ENCODE measurements around the gene PARM1.

PARM1 gene

GRCh38 chr4:74932832-74933561 lies at the start of gene PARM1:
Gene PARM1, plus strand, starts transcription at chr4:74933116. Its CDS starts 212 bp downstream, at chr4:74933328.
- in situ Hi-C loops (cut with MboI; ENCODE audit: low sequenced_read_pairs) = no loop called here
- H3K4me1 ChIP-seq = peaks cover 8% of the 10 kb centered on the region
- H3K4me3 ChIP-seq = peak within 1 kb of the TSS; percentile 67
- H3K9me3 ChIP-seq = no peaks in the 10 kb centered on the region
- DNase-seq (ENCODE audit: low spot score in 2 of 2) = peak; percentile 84 to 96
- no peaks in the 10 kb centered on the region for H3K27me3 ChIP-seq (ENCODE audit: low read depth)
- no peaks in the 10 kb centered on the region for H3K36me3 ChIP-seq (replicated peaks)

GRCh38 chr4:74884266-74884665 lies 48.6 kb upstream of the PARM1 start:
- Histone ChIP-seq H3K4me3 (no peak overlapping the region), H3K27me3 (ENCODE audit: low read depth) (no peaks in the 10 kb centered on the region), H3K9me3 (no peaks in the 10 kb centered on the region; the same call in 1 of the 2 replicates), H3K36me3 (replicated peaks) (no peaks in the 10 kb centered on the region), H3K4me1 (no peaks in the 10 kb centered on the region)
- in situ Hi-C loops (cut with MboI; ENCODE audit: low sequenced_read_pairs) = loop anchor here (25.0 kb wide), 2 partner anchors 403 to 603 kb away; no protein-coding TSS in a partner anchor
- DNase-seq (ENCODE audit: low spot score in 2 of 2) = no peak

- no peak overlapping the region for H3K4me3 ChIP-seq
- no peaks in the 10 kb centered on the region for H3K4me1 ChIP-seq
- DNase-seq (ENCODE audit: low spot score in 2 of 2) = no peak
- H3K9me3 ChIP-seq = no peaks in the 10 kb centered on the region; the same call in 1 of the 2 replicates
- H3K36me3 ChIP-seq (replicated peaks) = no peaks in the 10 kb centered on the region
- in situ Hi-C loops (cut with MboI; ENCODE audit: low sequenced_read_pairs) = loop anchor here (25.0 kb wide), 2 partner anchors 401 to 601 kb away; no protein-coding TSS in a partner anchor
- no peaks in the 10 kb centered on the region for H3K27me3 ChIP-seq (ENCODE audit: low read depth)
These were observed 46.4 kb upstream of the PARM1 start for GRCh38 chr4:74886484-74886883.

GRCh38 chr4:74890341-74890740 lies 42.6 kb upstream of the PARM1 start:
- H3K4me1 ChIP-seq = no peaks in the 10 kb centered on the region
- H3K36me3 ChIP-seq (replicated peaks) = no peaks in the 10 kb centered on the region
- in situ Hi-C loops (cut with MboI; ENCODE audit: low sequenced_read_pairs) = loop anchor here (25.0 kb wide), 2 partner anchors 397 to 597 kb away; no protein-coding TSS in a partner anchor
- no peak overlapping the region for H3K4me3 ChIP-seq
- no peak for DNase-seq (ENCODE audit: low spot score in 2 of 2)
- no peaks in the 10 kb centered on the region for H3K27me3 ChIP-seq (ENCODE audit: low read depth)
- no peaks in the 10 kb centered on the region; the same call in 1 of the 2 replicates for H3K9me3 ChIP-seq

GRCh38 chr4:74891037-74891436 lies 41.9 kb upstream of the PARM1 start:
- H3K4me3 ChIP-seq = no peak overlapping the region
- no peak for DNase-seq (ENCODE audit: low spot score in 2 of 2)

GRCh38 chr4:74893171-74893570 lies 39.7 kb upstream of the PARM1 start:
- in situ Hi-C loops (cut with MboI; ENCODE audit: low sequenced_read_pairs) = loop anchor here (25.0 kb wide), 2 partner anchors 394 to 594 kb away; no protein-coding TSS in a partner anchor

More at GRCh38 chr4:74891037-74891436, 41.9 kb upstream of the PARM1 start:
- H3K9me3 ChIP-seq = no peaks in the 10 kb centered on the region; the same call in 1 of the 2 replicates
- H3K27me3 ChIP-seq (ENCODE audit: low read depth) = no peaks in the 10 kb centered on the region
- H3K4me1 ChIP-seq = no peaks in the 10 kb centered on the region
- no peaks in the 10 kb centered on the region for H3K36me3 ChIP-seq (replicated peaks)
- in situ Hi-C loops (cut with MboI; ENCODE audit: low sequenced_read_pairs) = loop anchor here (25.0 kb wide), 2 partner anchors 396 to 596 kb away; no protein-coding TSS in a partner anchor

GRCh38 chr4:74896595-74896994 lies 36.3 kb upstream of the PARM1 start:
- DNase-seq (ENCODE audit: low spot score in 2 of 2) = no peak
- Histone ChIP-seq H3K36me3 (replicated peaks) (no peaks in the 10 kb centered on the region), H3K4me3 (no peak overlapping the region), H3K4me1 (no peaks in the 10 kb centered on the region), H3K9me3 (no peaks in the 10 kb centered on the region), H3K27me3 (ENCODE audit: low read depth) (no peaks in the 10 kb centered on the region; the same call in 1 of the 2 replicates)
- in situ Hi-C loops (cut with MboI; ENCODE audit: low sequenced_read_pairs) = loop anchor here (25.0 kb wide), 2 partner anchors 391 to 591 kb away; no protein-coding TSS in a partner anchor

More at GRCh38 chr4:74893171-74893570, 39.7 kb upstream of the PARM1 start:
- DNase-seq (ENCODE audit: low spot score in 2 of 2) = no peak
- Histone ChIP-seq H3K36me3 (replicated peaks) (no peaks in the 10 kb centered on the region), H3K4me3 (no peak overlapping the region), H3K9me3 (no peaks in the 10 kb centered on the region), H3K4me1 (no peaks in the 10 kb centered on the region), H3K27me3 (ENCODE audit: low read depth) (no peaks in the 10 kb centered on the region)

GRCh38 chr4:74897386-74897785 lies 35.5 kb upstream of the PARM1 start:
- no peak for DNase-seq (ENCODE audit: low spot score in 2 of 2)
- Histone ChIP-seq H3K4me3 (no peak overlapping the region), H3K36me3 (replicated peaks) (no peaks in the 10 kb centered on the region), H3K9me3 (no peaks in the 10 kb centered on the region), H3K27me3 (ENCODE audit: low read depth) (no peaks in the 10 kb centered on the region; the same call in 1 of the 2 replicates), H3K4me1 (no peaks in the 10 kb centered on the region)
- in situ Hi-C loops (cut with MboI; ENCODE audit: low sequenced_read_pairs) = loop anchor here (25.0 kb wide), 2 partner anchors 390 to 590 kb away; no protein-coding TSS in a partner anchor

GRCh38 chr4:74900862-74901261 lies 32.1 kb upstream of the PARM1 start:
- no peak overlapping the region for H3K4me3 ChIP-seq
- H3K9me3 ChIP-seq = no peaks in the 10 kb centered on the region
- no peaks in the 10 kb centered on the region; the same call in 1 of the 2 replicates for H3K27me3 ChIP-seq (ENCODE audit: low read depth)
- DNase-seq (ENCODE audit: low spot score in 2 of 2) = no peak
- H3K4me1 ChIP-seq = no peaks in the 10 kb centered on the region
- in situ Hi-C loops (cut with MboI; ENCODE audit: low sequenced_read_pairs) = no loop called here
- H3K36me3 ChIP-seq (replicated peaks) = no peaks in the 10 kb centered on the region

- in situ Hi-C loops (cut with MboI; ENCODE audit: low sequenced_read_pairs) = no loop called here
- Histone ChIP-seq H3K4me1 (no peaks in the 10 kb centered on the region), H3K36me3 (replicated peaks) (no peaks in the 10 kb centered on the region), H3K9me3 (no peaks in the 10 kb centered on the region), H3K27me3 (ENCODE audit: low read depth) (no peaks in the 10 kb centered on the region; the same call in 1 of the 2 replicates), H3K4me3 (no peak overlapping the region)
- no peak for DNase-seq (ENCODE audit: low spot score in 2 of 2)
These were observed 28.3 kb upstream of the PARM1 start for GRCh38 chr4:74904509-74905065.

GRCh38 chr4:74906771-74907170 lies 26.1 kb upstream of the PARM1 start:
- H3K27me3 ChIP-seq (ENCODE audit: low read depth) = no peaks in the 10 kb centered on the region
- no peaks in the 10 kb centered on the region for H3K9me3 ChIP-seq
- no peak for DNase-seq (ENCODE audit: low spot score in 2 of 2)
- in situ Hi-C loops (cut with MboI; ENCODE audit: low sequenced_read_pairs) = no loop called here
- no peaks in the 10 kb centered on the region for H3K36me3 ChIP-seq (replicated peaks)
- H3K4me1 ChIP-seq = no peaks in the 10 kb centered on the region
- H3K4me3 ChIP-seq = no peak overlapping the region

- in situ Hi-C loops (cut with MboI; ENCODE audit: low sequenced_read_pairs) = no loop called here
- Histone ChIP-seq H3K27me3 (ENCODE audit: low read depth) (no peaks in the 10 kb centered on the region), H3K36me3 (replicated peaks) (no peaks in the 10 kb centered on the region), H3K4me1 (no peaks in the 10 kb centered on the region), H3K9me3 (no peaks in the 10 kb centered on the region), H3K4me3 (no peak overlapping the region)
- DNase-seq (ENCODE audit: low spot score in 2 of 2) = no peak
These were observed 13.1 kb upstream of the PARM1 start for GRCh38 chr4:74919783-74920182.

- Histone ChIP-seq H3K4me3 (no peak overlapping the region), H3K27me3 (ENCODE audit: low read depth) (no peaks in the 10 kb centered on the region), H3K36me3 (replicated peaks) (no peaks in the 10 kb centered on the region), H3K4me1 (peaks cover 2% of the 10 kb centered on the region), H3K9me3 (no peaks in the 10 kb centered on the region)
- DNase-seq (ENCODE audit: low spot score in 2 of 2) = no peak
- in situ Hi-C loops (cut with MboI; ENCODE audit: low sequenced_read_pairs) = no loop called here
These were observed 12.2 kb upstream of the PARM1 start for GRCh38 chr4:74920704-74921103.

- in situ Hi-C loops (cut with MboI; ENCODE audit: low sequenced_read_pairs) = no loop called here
- H3K27me3 ChIP-seq (ENCODE audit: low read depth) = no peaks in the 10 kb centered on the region
- H3K4me1 ChIP-seq = peaks cover 8% of the 10 kb centered on the region
- H3K9me3 ChIP-seq = no peaks in the 10 kb centered on the region
- no peaks in the 10 kb centered on the region for H3K36me3 ChIP-seq (replicated peaks)
- no peak for DNase-seq (ENCODE audit: low spot score in 2 of 2)
- no peak overlapping the region for H3K4me3 ChIP-seq
These were observed 11.4 kb upstream of the PARM1 start for GRCh38 chr4:74921490-74921889.
